HEK293 (cell line): ENCODE data around the gene SECISBP2L.
"Not testable (repeated sequence)": the region's sequence is repeated elsewhere in the genome, so short reads cannot be mapped to it uniquely, and the experiment has no call there.

Experiments
- CTCF ChIP-seq: fragments of 450-650 bp; formaldehyde crosslinking; IDR thresholded peaks from 2 replicates; pipeline ENCODE4 v1.5.1; 2016; ENCODE audit warnings: missing biosample characterization, missing genetic modification characterization
- ZNF16 ChIP-seq: fragments of 450-650 bp; formaldehyde crosslinking; IDR thresholded peaks from 2 replicates; pipeline ENCODE4 v1.5.1; 2016; ENCODE audit warnings: low read depth, missing biosample characterization, missing genetic modification characterization
- ZNF791 ChIP-seq: fragments of 450-650 bp; formaldehyde crosslinking; IDR thresholded peaks from 2 replicates; pipeline ENCODE4 v1.5.1; 2016; ENCODE audit warnings: missing biosample characterization, missing genetic modification characterization
- ZNF792 ChIP-seq: fragments of 450-650 bp; formaldehyde crosslinking; IDR thresholded peaks from 2 replicates; pipeline ENCODE4 v1.5.1; 2016; ENCODE audit warnings: missing biosample characterization, missing genetic modification characterization

GRCh38 chr15:49074589-49075287 lies 28.5 kb upstream of the SECISBP2L start:
- TF ChIP-seq ZNF791 (tag by site-specific recombination); ZNF16; ZNF792 (tag by site-specific recombination); CTCF (tag by site-specific recombination): not testable (repeated sequence)
